ENCODE data around the gene ACOX3. TPM values are rescaled to one million over a fixed set of nuclear protein-coding genes. Genes with fewer than 3 reads are reported as not detected.

ACOX3 gene
- total RNA-seq, 2 experiments from 2014 or later: 12.7 to 16.8 TPM

GRCh38 chr4:8319061-8319460 is 121.5 kb downstream of the ACOX3 start:
- Histone ChIP-seq H3K9me2 (ENCODE audit: insufficient read depth, low read length) (no peaks in the 10 kb centered on the region), H3K4me2 (ENCODE audit: low read length) (no peak overlapping the region), H3K4me1 (ENCODE audit: insufficient read depth, low read length, poor library complexity, severe bottlenecking) (peaks cover 31% of the 10 kb centered on the region), H3K79me2 (ENCODE audit: insufficient read depth, low read depth, low read length) (no peaks in the 10 kb centered on the region), H3K9me3 (ENCODE audit: low read length) (no peaks in the 10 kb centered on the region), H2AFZ (ENCODE audit: low read length) (no peak overlapping the region), H3K4me3 (ENCODE audit: low read depth, low read length, poor library complexity, severe bottlenecking) (no peak overlapping the region), H3K27ac (ENCODE audit: low read depth, low read length, poor library complexity, severe bottlenecking) (no peak overlapping the region), H4K20me1 (ENCODE audit: insufficient read depth, low read length) (no peaks in the 10 kb centered on the region), H3K36me3 (ENCODE audit: insufficient read depth, low read length) (no peaks in the 10 kb centered on the region)
- DNase-seq (ENCODE audit: low spot score): no peak
- no TSS peak for BruUV-seq (replicated peaks)
- CTCF ChIA-PET (ENCODE audit: unreplicated experiment): interaction anchor here (1.1 kb wide), 1 partner anchor 77 kb away, joined by 3 read pairs; no protein-coding TSS in a partner anchor
- TF ChIP-seq EZH2phosphoT487 (IDR thresholded peaks at IDR 0.05; ENCODE audit: borderline replicate concordance, low read depth, low read length): no peak
- TF ChIP-seq, protein P1, sequence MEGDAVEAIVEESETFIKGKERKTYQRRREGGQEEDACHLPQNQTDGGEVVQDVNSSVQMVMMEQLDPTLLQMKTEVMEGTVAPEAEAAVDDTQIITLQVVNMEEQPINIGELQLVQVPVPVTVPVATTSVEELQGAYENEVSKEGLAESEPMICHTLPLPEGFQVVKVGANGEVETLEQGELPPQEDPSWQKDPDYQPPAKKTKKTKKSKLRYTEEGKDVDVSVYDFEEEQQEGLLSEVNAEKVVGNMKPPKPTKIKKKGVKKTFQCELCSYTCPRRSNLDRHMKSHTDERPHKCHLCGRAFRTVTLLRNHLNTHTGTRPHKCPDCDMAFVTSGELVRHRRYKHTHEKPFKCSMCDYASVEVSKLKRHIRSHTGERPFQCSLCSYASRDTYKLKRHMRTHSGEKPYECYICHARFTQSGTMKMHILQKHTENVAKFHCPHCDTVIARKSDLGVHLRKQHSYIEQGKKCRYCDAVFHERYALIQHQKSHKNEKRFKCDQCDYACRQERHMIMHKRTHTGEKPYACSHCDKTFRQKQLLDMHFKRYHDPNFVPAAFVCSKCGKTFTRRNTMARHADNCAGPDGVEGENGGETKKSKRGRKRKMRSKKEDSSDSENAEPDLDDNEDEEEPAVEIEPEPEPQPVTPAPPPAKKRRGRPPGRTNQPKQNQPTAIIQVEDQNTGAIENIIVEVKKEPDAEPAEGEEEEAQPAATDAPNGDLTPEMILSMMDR (conservative IDR thresholded peaks at IDR 0.05; ENCODE audit: low read length): no peak
- intact Hi-C loops (cut with micrococcal nuclease; ENCODE audit: unreplicated experiment): no loop called here
- POLR2A ChIA-PET: interaction anchor here (0.7 kb wide), 1 partner anchor 516 kb away, joined by 3 read pairs; no protein-coding TSS in a partner anchor

GRCh38 chr4:8318509-8318908 is 122.0 kb downstream of the ACOX3 start:
- POLR2A ChIA-PET: no interaction called here
- intact Hi-C loops (cut with micrococcal nuclease; ENCODE audit: unreplicated experiment): no loop called here
- H3K79me2 ChIP-seq (ENCODE audit: insufficient read depth, low read depth, low read length): no peaks in the 10 kb centered on the region
- no peak overlapping the region for H3K27ac ChIP-seq (ENCODE audit: low read depth, low read length, poor library complexity, severe bottlenecking)
- no peaks in the 10 kb centered on the region for H3K9me2 ChIP-seq (ENCODE audit: insufficient read depth, low read length)
- no TSS peak for BruUV-seq (replicated peaks)
- no peak overlapping the region for H3K4me3 ChIP-seq (ENCODE audit: low read depth, low read length, poor library complexity, severe bottlenecking)
- H3K36me3 ChIP-seq (ENCODE audit: insufficient read depth, low read length): no peaks in the 10 kb centered on the region
- H3K9me3 ChIP-seq (ENCODE audit: low read length): no peaks in the 10 kb centered on the region
- DNase-seq (ENCODE audit: low spot score): no peak
- peaks cover 31% of the 10 kb centered on the region for H3K4me1 ChIP-seq (ENCODE audit: insufficient read depth, low read length, poor library complexity, severe bottlenecking)
- no peak overlapping the region for H3K4me2 ChIP-seq (ENCODE audit: low read length)
- H4K20me1 ChIP-seq (ENCODE audit: insufficient read depth, low read length): no peaks in the 10 kb centered on the region
- CTCF ChIA-PET (ENCODE audit: unreplicated experiment): interaction anchor here (1.1 kb wide), 1 partner anchor 76 kb away, joined by 3 read pairs; no protein-coding TSS in a partner anchor
- H2AFZ ChIP-seq (ENCODE audit: low read length): no peak overlapping the region
- no peak for TF ChIP-seq EZH2phosphoT487 (IDR thresholded peaks at IDR 0.05; ENCODE audit: borderline replicate concordance, low read depth, low read length)
- TF ChIP-seq, protein P1 (conservative IDR thresholded peaks at IDR 0.05; ENCODE audit: low read length): no peak

DNA sequence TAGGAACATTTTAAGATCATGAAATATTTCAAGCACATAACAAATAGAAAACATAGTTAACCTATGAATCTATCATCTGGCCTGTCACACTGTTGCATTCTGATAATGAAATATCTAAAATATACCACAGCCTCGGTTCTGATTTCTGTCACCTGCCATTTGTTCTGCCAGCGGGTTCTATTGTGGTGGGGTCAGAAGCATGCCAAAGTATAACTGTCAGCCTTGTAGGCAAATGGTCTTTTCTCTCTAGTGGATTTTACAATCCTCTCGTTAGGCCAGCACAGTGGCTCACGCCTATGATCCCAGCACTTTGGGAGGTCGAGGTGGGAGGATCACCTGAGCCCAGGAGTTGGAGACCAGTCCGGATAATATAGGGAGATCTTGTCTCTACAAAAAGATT is 123.0 kb downstream of the ACOX3 start:
- H3K36me3 ChIP-seq (ENCODE audit: insufficient read depth, low read length): no peaks in the 10 kb centered on the region
- no peak overlapping the region for H3K4me3 ChIP-seq (ENCODE audit: low read depth, low read length, poor library complexity, severe bottlenecking)
- no peaks in the 10 kb centered on the region for H4K20me1 ChIP-seq (ENCODE audit: insufficient read depth, low read length)
- TF ChIP-seq, protein P1 (conservative IDR thresholded peaks at IDR 0.05; ENCODE audit: low read length): no peak
- TF ChIP-seq EZH2phosphoT487 (IDR thresholded peaks at IDR 0.05; ENCODE audit: borderline replicate concordance, low read depth, low read length): no peak
- no peaks in the 10 kb centered on the region for H3K79me2 ChIP-seq (ENCODE audit: insufficient read depth, low read depth, low read length)
- H3K9me3 ChIP-seq (ENCODE audit: low read length): no peaks in the 10 kb centered on the region
- no TSS peak for BruUV-seq (replicated peaks)
- H3K27ac ChIP-seq (ENCODE audit: low read depth, low read length, poor library complexity, severe bottlenecking): no peak overlapping the region
- no peak overlapping the region for H2AFZ ChIP-seq (ENCODE audit: low read length)
- DNase-seq (ENCODE audit: low spot score): no peak
- H3K4me1 ChIP-seq (ENCODE audit: insufficient read depth, low read length, poor library complexity, severe bottlenecking): peaks cover 31% of the 10 kb centered on the region
- H3K9me2 ChIP-seq (ENCODE audit: insufficient read depth, low read length): no peaks in the 10 kb centered on the region
- POLR2A ChIA-PET: no interaction called here
- CTCF ChIA-PET (ENCODE audit: unreplicated experiment): no interaction called here
- intact Hi-C loops (cut with micrococcal nuclease; ENCODE audit: unreplicated experiment): no loop called here
- no peak overlapping the region for H3K4me2 ChIP-seq (ENCODE audit: low read length)

Data from OCI-LY7 (cell line).